ENCODE measurements around the gene IZUMO2.

- TF ChIP-seq CTCF (IDR thresholded peaks at IDR 0.05) (no peak), POLR2A (IDR thresholded peaks at IDR 0.05) (no peak), EP300 (IDR thresholded peaks at IDR 0.05) (no peak)
Observed at GRCh38 chr19:50209131-50209530, 46.0 kb upstream of the IZUMO2 start.

All from ovary (tissue), 3 donors.